ENCODE results near the gene BLVRA.

The BLVRA gene

GRCh38 chr7:43750016-43750887, 8.2 kb upstream of the BLVRA start:
- DNase-seq, result no peak

GRCh38 chr7:43752411-43752810, 6.1 kb upstream of the BLVRA start:
- DNase-seq, result no peak

DNA sequence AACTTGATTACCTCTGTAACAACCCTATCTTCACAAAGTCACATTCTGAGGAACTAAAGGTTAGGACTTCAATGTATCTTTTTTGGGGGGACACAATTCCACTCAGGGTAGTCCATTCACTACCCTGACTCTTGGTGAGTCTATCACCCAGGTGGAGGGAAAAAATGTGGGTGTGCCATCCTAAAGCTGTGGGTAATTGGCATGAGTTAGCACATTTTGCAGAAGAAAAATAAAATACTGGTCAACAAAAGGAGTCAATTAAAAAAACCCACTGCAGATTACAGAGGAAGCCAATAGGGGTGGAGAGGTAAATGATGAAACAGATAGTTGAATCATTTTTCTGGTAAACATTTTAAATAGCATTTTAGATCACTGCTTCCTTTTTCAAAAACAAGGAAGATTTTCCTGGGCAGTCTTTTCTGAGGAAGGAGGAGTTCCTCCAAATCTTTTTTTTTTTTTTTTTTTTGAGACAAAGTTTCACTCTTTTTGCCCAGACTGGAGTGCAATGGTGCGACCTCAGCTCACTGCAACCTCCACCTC, 5.1 kb upstream of the BLVRA start:
- no peak for DNase-seq

- DNase-seq, result no peak
These were observed 4.6 kb upstream of the BLVRA start for GRCh38 chr7:43753843-43754242.

DNA sequence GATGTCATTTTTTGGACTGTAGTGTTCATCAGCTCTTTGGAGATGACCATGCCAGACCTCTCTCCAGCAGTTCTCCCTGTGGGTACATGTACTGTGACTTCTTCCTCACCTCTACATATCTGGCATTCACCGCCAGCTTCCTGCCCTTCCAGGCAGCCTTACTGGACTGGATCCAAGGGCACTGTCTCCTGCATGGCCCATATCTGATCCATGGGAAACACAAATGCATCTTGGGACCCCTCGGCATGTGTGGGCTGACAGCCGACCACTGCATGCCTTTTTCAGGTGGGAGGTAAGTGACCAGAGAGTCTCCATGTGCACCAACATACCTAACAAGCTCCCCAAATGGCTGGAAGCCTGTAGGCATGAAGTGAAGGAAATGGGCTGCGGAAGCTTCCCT, 3.9 kb upstream of the BLVRA start:
- DNase-seq, result no peak

GRCh38 chr7:43756368-43757072, 2.0 kb upstream of the BLVRA start:
- DNase-seq, result no peak

DNA sequence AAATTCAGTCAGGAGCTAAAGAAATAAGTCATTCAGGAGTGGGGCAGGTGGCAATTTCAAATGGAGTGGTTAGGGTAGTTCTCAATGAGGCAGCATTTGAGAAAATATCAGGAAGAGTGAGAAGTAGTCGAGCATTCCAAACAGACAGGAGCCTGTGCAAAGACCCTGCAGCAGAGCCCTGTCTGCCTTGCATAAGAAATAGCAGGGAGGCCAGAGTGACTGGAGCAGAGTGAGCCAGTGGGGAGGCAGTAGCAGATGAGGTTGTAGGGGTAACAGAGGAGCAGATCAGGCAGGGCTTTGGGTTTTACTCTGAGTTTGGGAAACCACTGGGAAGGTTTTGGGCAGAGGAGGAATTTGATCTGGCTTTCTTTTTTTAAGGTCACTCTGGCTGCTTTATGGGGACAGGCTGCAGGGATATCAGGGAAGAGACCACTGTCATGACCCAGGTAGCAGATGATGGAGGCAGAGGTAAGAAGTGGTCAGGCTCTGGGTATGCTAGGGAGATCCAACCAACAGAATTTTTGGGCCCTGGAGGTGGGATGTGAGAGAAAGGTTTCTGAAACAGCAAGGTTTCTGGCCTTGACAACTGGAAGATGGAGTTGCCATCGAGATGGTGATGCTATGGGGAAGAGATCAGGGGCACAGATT, 1.3 kb upstream of the BLVRA start:
- DNase-seq, result no peak

DNA sequence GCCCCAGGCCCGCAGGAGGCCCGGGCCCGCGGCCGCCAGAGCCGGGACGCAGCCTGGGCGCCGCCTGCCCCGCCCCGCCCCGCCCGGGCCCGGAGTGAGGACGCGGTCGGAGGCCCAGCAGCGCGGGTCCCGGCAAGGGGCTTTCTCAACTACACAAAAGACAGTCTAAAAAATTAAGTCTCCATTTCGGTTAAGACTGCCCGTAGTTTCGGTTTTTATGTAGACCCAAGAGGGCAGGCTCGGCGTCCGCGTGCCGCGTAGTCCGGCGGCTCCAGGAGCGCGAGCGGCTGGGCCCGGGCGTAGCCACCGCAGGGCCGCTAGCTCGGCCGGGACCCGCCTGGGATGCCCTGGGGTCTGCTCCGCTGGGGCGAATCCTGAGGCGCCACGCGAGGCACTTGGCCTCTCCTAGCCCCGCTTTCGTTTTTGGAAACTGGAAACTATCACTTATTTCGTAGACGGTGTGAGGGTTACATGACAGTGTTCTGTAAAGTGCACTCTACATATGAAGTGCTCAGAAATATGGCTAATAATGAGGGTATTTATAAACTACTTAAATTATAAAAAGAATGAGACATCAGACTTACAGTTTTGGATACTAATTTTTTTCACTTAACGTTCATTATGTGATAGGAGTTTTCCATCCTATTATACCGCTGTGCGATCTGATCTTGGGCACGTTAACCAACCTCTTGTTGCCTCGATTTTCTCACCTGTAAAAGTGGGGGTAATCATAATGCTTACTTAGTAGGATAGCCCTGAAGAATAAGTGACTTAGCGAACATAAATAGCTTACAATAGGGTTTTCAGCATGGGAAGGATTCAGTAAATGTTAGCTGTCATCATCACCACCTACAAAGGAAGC, 573 bp downstream of the BLVRA start:
- peak; percentile 36 to 37 for DNase-seq

GRCh38 chr7:43760861-43761260, 2.4 kb downstream of the BLVRA start:
- DNase-seq, result no peak

GRCh38 chr7:43761382-43761781, 2.9 kb downstream of the BLVRA start:
- DNase-seq, result no peak

DNA sequence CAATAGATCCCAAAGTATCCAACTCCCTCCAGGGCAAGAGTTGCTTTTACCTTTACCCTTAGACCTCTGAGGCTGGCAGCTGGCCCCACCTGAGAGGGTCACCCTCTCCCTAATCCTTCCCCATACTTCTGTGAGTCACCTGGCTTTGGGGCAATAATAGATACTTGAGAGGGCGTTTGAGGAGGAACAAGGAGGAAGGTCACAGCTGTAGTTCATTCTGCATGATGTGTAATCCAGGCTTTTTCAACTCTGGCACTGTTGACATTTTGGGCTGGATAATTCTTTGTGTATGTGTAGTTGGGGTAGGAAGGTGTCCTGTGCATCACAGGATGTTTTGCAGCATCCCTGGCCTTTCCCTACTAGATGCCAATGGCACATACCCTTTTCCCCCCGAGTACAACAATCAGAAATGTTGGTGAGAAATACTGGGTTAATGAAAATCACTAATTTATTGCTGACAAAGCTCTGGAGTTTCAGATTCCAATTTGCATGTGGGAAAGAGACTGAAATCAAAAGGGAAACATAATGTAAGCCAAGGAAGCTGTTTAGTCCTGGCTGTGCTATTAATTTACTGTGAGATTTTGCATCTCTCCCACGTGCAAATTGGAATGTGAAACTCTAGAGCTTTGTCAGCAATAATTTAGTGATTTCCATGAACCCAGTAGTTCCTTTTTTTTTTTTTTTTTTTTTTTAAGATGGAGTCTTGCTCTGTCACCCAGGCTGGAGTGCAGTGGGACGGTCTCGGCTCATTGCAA, 3.6 kb downstream of the BLVRA start:
- DNase-seq, result no peak

GRCh38 chr7:43763183-43763582, 4.7 kb downstream of the BLVRA start:
- no peak for DNase-seq

- peak; percentile 50 to 58 for DNase-seq
These were observed 5.7 kb downstream of the BLVRA start for GRCh38 chr7:43764039-43764761.

GRCh38 chr7:43764807-43765491, 6.5 kb downstream of the BLVRA start:
- DNase-seq, result no peak

GRCh38 chr7:43766564-43766963, 8.1 kb downstream of the BLVRA start:
- no peak for DNase-seq

DNA sequence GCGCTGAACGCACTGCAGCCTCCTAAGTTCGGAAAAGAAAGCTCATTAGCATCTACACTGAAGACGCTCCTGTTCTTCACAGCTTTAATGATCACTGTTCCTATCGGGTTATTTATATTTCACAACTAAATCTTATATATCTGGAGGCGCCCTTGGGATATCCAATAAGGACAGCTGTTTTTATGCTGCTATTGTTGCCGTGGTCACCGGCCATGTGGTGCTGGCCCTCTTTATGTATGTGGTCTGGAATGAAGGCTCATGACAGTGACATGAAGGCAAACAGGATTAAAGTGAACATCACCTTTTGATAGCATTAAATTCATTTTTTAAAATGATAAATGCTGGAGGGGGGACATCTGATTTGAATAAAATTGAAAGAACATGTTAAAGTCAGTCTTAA, 8.8 kb downstream of the BLVRA start:
- no peak for DNase-seq

- no peak for DNase-seq
These were observed 9.9 kb downstream of the BLVRA start for GRCh38 chr7:43768201-43768886.

GRCh38 chr7:43768887-43769272, 10.4 kb downstream of the BLVRA start:
- DNase-seq, result no peak

- DNase-seq, result no peak
These were observed 10.8 kb downstream of the BLVRA start for GRCh38 chr7:43769281-43769680.

All from activated CD4-positive, alpha-beta T cell treated with anti-CD3 and anti-CD28 coated beads for 4 hours (primary cell).